ENCODE measurements around the gene GPR176.

GPR176 gene

DNA sequence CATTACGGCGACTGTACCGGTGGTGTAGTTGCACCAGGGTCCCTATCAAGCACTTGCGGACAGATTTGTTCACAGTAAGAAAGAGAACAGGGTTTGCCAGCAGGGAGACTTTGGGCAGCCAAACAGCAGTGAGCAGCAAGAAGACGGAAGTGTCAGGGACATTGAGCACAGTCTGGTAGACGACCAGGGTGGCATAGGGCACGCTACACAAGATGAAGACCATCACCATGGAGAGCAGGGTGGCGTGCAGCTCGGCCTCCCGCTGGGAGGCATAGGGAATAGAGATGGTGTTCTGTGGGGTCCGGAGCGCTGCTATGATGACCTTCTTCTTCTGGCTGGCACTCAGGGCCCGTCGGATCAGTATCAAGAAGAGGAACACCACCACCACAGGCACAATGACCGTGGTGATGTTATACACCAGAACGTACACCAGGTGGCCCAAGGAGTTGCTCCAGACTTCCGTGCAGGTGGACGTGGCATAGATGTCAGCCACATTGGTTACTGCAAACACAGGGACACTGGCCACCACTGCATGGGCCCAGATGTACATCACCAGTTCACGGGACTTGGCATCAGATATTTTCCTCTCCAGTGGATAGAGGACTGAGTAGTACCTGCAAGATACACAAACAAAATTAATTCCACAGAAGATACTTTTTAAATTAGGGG is 118.3 kb downstream of the GPR176 start:
- no peak for DNase-seq

DNA sequence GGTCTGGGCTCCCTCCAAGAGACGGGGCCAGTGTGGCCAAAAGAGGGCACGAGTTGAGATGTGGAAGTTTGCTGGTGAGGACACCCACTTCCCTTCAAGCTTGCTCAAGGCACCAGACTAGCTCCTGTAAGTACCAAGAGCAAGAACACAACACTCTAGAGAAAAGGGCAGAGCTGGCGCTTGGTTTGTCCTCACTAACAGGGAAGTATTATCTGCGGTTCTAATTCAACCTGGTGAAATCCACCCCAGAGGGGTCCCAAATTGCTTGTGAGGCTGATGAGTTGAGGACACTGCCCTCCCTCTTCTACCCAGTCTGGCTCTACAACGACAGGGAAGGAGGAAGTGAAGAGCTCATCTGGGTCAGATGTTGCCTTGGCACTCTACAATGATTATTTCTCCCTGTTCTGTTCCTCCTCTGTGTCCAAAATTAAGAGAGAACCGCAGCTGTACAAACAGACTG is 120.5 kb downstream of the GPR176 start:
- DNase-seq = no peak

DNA sequence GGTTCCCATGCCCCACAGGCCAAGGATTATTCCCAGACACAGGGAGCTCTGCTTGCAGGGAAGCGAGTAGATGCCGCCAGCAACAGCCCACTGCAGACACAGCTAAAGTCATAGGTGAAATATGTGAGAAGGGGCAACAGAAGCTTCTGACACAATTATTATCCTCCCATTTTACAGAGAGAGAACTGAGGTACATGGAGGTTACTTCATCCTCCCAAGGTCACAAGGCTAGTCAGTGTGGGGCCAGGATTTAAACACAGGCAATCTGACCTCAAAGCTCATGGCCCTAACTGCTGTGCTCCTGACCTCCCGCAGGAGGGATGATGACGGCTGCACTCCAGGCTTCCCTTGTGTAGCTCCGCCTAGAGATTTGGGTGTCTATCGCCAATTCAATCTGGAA is 121.7 kb downstream of the GPR176 start:
- DNase-seq = no peak

DNA sequence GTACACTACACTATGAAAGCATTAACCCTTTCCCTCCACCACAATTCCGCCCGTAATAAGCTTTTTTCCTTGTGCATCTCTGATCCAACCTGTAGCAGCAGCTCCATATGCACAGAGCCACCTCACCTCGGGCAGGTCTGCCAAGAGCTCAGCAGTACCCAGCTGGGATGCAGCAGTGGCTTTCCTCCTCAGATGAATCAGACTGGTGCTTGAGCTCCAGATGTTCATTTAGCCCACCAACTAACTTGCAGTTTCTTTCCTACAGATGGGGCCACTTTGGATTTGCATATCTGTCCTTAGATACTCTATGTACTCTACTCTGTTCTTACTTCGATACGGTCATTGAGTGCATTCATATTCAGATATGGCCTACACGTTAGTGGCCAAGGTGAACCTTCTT is 122.7 kb downstream of the GPR176 start:
- no peak for DNase-seq

DNA sequence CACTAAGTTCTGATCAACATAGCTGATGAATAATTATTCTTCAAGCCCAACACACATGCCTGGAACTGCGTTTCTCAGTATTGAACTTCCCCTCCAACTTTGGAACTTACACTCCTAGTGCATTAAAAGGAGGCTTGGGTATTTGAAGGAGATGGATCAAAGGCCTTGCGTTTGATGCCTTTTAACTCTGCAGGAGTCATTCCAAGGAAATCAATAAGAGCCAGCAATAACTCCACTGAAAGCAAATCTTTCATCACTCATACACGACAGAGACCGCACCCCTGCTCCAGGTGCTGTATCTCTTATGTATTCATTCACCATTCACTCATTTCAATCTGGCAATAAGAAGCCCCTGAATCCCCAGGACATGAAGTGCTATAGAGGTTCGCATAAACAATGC is 123.5 kb downstream of the GPR176 start:
- DNase-seq = no peak

DNA sequence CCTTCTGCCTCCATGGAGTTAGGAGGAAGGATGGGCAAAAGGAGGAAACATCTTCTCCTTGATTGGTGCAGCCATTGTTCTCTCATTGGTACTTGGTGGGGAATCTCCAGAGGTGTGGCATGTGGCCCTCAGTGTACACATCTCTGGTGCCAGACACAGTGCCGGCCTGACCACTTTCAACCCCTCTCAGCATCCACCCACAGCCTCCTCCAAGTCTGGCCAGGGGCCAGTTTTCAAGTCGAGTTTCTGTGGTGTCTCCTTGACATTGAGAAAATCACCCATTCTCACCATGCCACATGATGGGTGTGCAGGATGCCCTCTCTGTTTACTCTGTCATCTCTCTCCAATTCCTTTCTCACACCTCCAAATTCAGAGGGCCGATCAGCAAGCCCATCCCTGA is 124.6 kb downstream of the GPR176 start:
- DNase-seq = no peak

DNA sequence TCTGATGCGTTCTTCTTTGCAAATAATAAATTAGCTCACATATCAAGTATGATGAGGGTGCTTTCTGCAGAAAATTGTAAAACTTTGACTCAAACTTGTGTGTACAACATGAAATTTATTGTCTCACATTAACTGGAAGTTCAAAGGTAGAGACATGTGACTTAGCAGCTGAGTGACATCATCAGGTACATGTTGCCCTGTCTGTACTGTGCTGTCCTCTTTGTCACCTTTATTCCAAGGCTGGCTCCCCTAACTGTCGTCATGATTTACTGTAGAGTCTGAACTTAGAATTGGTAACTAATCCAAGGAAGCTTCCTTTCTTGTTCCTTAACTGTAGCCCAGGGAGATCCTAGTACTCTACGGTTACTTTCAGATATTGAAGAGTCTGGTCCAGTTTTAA is 125.1 kb downstream of the GPR176 start:
- DNase-seq = no peak

DNA sequence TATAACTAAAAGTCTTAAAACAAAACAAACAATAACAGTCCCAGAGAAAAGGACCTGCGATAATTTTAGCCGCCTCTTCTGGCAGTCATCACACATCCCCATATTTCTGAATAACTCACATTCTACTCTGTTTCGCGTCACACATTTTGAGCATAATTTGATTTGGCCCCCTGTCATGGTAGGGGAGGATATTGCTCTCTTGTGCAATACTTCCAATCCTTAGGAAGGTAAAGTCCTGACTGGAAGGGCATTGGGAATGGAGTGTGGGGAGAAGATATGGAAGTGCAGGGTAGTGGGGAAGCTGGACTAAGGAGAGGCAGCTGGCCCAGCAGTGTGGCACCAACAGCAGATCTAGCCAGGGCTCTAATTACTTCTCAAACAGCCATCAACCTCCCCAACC is 126.1 kb downstream of the GPR176 start:
- DNase-seq = no peak

DNA sequence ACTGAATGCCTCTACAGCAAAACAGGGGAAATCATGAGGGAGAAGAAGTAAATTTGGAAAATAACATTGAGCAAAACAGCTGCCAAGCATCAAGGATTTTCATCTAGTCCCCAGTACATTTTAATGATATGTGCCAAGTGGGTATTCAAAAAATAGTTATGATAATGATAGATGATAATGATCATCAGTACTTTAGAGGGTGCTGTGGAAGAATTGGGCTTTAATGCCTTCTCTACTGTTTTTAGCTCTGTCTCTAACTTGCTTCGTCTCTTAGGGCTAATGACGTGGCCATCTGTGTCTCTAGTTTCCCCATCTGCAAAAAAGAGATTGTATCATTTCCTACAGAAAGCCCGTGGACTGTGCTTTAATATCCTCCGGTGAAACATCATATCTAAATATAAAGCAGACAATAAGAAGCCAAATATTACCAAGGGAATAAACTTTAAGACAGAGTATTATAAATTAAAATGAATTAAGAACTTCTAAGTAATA is 127.2 kb downstream of the GPR176 start:
- DNase-seq = no peak

DNA sequence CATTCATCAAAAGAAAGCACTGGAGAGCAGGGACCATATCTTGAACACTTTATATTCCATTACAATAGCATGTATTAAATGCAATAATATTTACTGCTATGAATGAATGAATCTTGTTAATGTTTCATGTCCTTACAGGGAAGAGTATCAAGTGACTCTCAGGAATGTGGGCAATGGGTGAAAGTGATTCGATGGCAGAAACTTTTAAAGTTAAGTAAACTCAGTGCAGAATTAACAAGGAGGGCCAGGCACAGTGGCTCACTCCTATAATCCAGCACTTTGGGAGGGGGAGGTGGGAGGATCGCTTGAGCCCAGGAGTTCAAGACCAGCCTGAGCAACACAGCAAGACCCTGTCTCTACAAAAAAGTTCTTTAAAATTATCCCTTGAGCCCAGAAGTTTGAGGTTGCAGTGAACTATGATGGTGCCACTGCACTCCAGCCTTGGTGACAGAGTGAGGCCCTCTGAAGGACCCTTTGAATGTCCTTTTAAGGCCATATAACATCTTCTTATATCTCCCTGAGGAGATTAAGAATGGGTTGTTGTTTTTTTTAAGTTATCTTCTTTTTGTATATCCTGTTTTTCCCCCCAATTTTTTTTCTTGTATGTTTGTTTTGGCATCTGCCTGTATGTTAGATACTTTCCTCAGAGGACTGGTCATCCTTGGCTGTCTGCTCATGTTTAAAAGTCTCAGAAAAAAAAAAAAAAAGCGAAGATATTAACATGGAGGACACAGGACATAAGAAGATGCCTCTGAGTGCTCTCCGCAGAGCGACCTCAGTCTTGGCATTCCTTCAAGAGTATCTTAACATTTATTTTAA is 127.8 kb downstream of the GPR176 start:
- DNase-seq = no peak

DNA sequence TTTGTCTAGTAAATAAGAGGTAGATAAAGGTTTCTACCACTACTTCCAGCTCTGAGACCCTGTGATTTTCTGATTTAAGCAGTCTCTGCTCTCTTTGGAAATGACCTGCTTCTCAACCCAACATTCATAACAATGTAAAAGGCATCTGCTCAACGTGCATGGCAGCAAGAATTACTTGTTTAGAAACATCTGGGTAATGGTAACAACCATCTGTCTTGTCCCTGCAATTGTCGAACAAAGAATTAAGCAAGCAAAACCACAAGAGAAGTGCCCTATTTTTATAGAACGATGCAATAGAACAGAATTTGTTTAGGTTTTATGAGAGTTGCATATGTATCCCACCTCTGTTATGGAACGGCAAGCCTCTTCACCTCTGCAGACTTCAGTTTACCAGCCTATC is 130.3 kb downstream of the GPR176 start:
- no peak for DNase-seq

DNA sequence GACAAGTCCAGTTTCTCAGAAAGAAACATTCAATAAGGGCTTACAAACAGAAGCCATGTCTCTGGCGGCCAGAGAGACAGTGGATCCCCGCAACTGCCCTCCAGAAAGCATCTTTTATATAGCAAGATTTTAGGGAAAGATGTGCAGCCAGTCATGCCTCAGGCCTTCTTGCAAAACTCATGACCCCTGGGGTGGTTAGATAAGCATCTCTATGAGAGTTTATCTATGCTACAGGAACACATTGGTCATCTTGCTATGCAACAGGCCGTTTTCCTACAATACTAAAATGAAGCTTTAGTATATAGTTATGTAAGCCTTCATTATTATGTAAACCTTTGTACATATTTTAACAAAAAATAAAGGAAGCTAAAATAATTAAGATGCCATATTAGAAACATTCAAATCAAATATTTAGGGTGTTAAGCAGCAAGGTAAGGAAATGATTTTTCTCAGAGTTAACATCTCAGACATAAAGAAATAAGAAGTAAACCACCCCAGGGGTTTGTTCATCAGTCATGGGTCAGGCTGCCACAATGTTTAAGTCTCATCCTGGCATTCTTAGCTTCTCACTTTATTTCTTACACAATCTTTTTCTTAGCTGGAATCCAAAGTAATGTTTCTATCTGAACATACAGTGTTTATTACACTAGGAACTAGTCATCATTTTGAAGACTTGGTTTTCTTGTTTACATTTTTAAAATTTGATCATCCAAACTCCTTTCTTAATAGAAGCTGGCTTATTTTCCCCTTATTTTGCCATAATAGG is 131.1 kb downstream of the GPR176 start:
- no peak for DNase-seq

DNA sequence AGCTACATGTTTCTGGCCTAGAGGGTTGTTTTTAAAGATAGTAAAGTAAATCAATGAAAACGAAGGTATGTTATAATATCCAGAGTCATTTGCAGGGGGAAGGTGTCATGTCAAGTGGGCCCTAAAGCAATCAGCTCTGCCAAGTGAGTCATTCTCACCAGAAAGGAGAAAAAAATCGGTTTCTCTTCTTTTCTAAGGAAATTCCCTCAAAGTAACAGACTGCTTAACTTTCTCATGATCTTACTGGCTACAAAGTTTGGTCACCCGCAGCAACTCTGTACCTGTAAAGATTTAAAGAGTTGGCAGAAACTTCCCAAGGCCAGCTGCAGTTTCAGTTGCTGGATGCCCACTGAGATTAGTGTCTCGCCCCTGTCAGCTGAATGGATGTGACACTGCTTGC is 132.0 kb downstream of the GPR176 start:
- DNase-seq = no peak

DNA sequence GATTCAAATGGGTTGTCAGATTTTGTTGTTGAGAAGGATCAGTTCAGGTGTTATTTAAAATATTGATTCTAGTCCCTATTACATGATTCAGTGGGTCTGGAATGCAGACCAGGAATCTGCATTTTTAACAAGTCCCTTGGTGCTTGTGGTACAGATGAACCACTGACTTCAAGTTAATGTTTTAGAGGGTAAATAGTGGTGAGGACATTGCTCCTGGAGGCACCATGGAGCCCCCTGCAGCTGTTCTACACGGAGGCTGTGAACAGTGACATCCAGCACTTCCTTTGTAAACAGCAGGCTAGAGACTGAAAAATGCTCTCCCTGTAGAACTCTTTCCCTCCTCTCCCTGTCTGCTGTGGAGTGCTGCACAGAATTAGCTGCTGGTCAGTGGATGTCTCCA is 132.6 kb downstream of the GPR176 start:
- DNase-seq = peak; percentile 6

DNA sequence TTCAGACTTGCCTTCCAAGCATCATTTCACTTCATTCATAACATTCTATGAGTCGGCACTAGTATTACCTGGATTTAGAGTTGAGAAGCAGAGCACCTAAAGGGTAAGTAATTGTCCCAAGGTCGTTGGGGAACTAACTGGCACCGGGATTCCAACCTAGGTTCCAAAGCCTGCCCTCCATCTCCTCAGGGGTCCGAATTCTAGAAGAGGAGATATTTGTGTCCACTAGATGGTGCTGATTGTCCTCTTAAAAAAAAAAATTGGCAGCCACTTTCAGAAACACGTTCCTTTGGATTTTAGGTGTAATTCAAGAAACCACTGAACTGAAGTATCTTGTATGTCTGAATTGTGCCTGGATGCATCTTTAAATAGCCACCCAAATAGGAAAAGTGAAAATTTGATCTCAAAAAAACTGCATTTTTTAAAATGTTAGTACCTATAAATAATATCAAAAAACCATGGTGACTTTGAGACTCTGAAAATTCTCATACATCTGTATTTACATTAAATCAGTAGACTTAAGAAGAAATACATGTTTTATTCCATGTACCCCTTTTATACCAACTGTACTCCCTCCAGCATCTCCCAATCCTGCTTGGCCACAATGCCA is 133.5 kb downstream of the GPR176 start:
- DNase-seq = peak; percentile 89

DNA sequence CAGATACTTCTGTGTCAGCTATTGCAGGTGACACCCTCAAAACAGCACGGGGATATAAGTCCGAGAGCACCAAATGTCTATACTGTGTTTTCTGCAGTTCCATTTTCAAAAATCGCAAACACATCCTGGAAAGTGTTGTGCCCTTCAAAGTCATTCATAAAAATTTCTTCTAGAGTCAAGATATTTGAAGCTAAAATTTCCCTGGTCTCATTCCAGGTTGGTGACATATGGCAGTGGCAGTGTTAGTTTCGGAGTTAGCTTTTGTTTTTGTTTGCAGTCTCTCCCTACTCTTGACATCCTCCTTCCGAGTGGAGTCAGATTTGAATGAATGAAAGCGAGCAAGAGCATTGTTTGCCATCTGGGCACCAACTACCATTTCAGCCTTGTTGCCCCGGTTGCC is 134.2 kb downstream of the GPR176 start:
- DNase-seq = no peak

DNA sequence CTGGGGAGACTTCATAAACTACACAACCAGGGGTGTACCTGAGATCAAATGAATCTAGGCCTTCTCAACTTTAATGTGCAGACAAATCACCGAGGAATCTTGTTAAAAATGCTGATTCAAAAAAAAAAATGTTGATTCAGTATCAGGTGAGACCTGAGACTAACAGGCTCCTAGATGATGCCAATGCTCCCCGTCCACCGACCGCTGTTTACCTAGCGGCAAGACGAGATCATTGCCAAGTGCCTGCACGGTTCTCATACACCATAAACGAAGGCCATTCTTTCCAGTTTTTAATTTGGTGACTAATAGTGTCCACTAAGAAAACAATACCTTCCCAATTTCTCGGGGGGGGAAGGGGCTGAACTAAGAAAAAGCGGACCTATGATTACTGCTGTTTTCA is 134.9 kb downstream of the GPR176 start:
- no peak for DNase-seq

DNA sequence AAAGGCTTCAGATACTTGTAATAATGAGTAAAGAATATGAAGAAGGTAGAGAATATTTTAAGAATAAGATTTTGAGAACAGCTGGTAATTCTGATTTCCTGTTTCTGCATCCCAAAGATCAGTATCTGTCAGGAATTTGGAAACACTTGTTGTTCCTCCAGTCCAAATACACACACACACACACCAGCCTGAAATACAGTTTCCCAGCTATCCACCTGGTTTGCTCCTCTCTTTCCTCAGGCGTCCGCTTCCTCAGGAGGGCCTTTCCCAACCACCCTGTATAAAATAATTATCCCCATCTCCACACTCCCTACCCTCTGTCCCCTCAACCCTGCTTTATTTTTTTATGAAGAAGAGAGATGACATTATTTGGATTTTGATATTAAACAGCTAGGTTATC is 135.4 kb downstream of the GPR176 start:
- DNase-seq = no peak

DNA sequence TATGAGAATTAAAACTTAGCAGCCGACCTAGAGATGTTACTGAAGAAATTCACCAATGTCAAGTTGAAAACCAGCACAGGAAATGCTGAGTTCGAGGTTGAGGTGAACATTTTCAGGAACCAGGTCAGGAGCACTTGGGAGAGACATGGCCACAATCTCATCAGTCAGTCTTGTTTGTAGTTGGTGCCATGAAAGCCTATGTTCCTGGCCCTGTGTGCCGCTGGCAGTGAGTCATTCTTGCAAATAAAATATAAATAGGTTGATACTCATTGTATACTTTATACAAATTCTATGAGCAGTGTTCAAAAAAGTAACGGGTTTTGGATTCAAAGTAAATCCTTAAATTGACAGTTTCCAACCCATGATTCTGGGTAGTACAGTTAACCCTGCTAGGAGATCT is 135.9 kb downstream of the GPR176 start:
- no peak for DNase-seq

DNA sequence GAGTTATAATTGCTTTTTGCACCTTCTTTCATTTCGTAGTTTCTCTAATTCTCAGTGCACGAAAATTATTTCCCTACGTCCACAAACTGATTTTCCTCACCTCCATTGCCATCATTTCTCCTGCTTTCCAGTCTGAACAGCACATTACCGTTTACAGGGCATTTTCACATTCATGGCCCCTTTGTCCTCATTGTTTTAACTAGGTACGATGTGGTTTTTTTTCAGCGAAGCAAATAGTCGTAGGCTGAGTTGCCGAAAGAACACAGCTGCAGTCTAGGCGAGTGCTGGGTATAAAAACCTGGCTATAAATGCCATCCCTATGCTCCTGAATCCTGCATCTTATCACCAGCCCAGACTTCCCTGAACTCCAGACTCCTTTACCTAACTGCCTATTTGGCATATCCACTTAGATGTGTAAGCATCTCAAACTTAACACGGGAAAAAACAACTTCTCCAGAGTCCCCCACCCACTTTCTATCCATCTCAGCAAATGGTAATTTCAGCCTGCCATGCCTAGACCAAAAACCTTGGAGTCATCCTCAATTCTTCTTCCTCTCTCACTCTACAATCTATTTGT is 136.7 kb downstream of the GPR176 start:
- DNase-seq = no peak

DNA sequence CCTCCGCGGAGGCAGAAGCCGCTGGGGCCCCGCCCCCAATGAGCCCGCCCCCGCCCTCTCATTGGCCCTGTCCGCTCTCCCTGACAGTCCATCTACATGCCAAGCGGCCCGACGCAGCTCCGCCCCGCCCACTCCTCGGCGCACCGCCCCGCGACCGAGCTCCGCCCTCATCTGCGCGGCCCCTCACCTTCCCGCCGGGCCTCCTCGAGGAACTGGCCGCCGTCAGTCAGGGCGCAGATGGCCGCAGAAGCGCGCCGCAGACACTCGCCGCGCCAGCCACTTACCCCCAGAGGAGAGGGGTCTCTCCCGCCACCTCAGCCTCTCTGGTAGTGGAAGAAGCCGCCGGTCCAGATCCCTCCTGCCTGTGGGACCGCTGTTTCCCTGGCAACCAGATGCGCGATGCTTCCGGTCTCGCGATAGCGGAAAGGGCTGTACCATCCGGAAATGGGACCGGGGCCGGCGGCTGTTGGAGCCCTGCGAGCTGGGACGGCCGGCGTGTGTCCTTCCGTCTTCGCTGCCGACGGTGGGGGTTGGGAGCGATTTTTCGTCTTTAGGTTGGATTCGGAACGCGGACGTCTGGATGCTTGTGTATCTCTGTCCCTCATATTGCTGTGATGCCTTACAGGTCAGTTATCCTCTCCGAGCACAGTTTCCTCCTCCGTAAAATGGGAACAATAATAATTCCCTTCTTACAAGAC is 137.5 kb downstream of the GPR176 start, which contains the start of gene FSIP1:
Gene FSIP1 (minus strand): TSS at position 401 of the 698 bp plus-strand sequence. CDS start 6,317 bp downstream, outside the sequence.
- peak; percentile 99 for DNase-seq

DNA sequence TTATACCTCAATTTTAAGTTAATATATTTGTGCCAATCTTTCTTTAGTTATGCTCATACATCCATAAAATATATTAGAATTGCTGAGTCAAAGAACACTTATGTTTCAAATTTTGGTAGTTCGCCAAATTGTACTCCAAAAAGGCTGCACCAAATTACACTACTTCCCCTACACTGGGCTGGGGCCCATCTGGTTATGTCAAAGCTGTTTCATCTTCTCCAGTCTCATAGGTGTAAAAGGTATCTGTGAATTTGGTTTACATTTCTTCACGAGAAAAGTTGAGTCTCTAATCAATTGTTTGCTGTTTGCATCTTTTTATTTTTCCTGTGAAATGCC is 138.1 kb downstream of the GPR176 start:
- DNase-seq = no peak
